Activated CD8-positive, alpha-beta memory T cell treated with anti-CD3 and anti-CD28 coated beads, Interleukin-2, amount 50 U/mL, for 24 hours (primary cell): Measurements from ENCODE around the gene CHST11.
A peak's percentile ranks its signal among the peaks of the same experiment; 100 is the strongest.

Experiments used
- DNase-seq: peaks from one replicate; pipeline ENCODE4 v3.0.0-alpha.2; 2020; ENCODE audit errors: extremely low read depth

Gene CHST11

GRCh38 chr12:104673696-104674482, 217.1 kb downstream of the CHST11 start:
- no peak for DNase-seq

- no peak for DNase-seq
Observed at GRCh38 chr12:104676636-104677035, 219.9 kb downstream of the CHST11 start.

- DNase-seq = no peak
Observed at GRCh38 chr12:104677441-104678089, 220.8 kb downstream of the CHST11 start.

GRCh38 chr12:104680070-104680469, 223.3 kb downstream of the CHST11 start:
- no peak for DNase-seq

GRCh38 chr12:104680491-104680890, 223.7 kb downstream of the CHST11 start:
- DNase-seq = no peak

- DNase-seq = no peak
Observed at GRCh38 chr12:104681012-104681690, 224.4 kb downstream of the CHST11 start.

GRCh38 chr12:104682790-104683279, 226.1 kb downstream of the CHST11 start:
- peak; percentile 41 for DNase-seq

- DNase-seq = no peak
Observed at GRCh38 chr12:104683831-104684503, 227.2 kb downstream of the CHST11 start.

- DNase-seq = no peak
Observed at GRCh38 chr12:104684884-104685283, 228.1 kb downstream of the CHST11 start.

GRCh38 chr12:104685366-104685765, 228.6 kb downstream of the CHST11 start:
- no peak for DNase-seq

GRCh38 chr12:104686196-104686595, 229.4 kb downstream of the CHST11 start:
- no peak for DNase-seq

- DNase-seq = no peak
Observed at GRCh38 chr12:104687823-104688573, 231.2 kb downstream of the CHST11 start.

- DNase-seq = no peak
Observed at GRCh38 chr12:104689635-104690034, 232.9 kb downstream of the CHST11 start.

GRCh38 chr12:104691721-104692556, 235.2 kb downstream of the CHST11 start:
- DNase-seq = no peak

- no peak for DNase-seq
Observed at GRCh38 chr12:104692557-104693218, 235.9 kb downstream of the CHST11 start.

GRCh38 chr12:104693493-104693892, 236.7 kb downstream of the CHST11 start:
- no peak for DNase-seq

GRCh38 chr12:104694161-104694560, 237.4 kb downstream of the CHST11 start:
- no peak for DNase-seq

GRCh38 chr12:104694711-104695110, 238.0 kb downstream of the CHST11 start:
- no peak for DNase-seq

- DNase-seq = peak; percentile 68
Observed at GRCh38 chr12:104695453-104696148, 238.9 kb downstream of the CHST11 start.
